ENCODE results near the gene SLC44A3.

- peak; percentile 12 to 73 (median 53) for TF ChIP-seq CTCF (IDR thresholded peaks at IDR 0.05)
- no peak for TF ChIP-seq POLR2A (IDR thresholded peaks at IDR 0.05)
Observed at GRCh38 chr1:94801919-94802546, 18.1 kb upstream of the SLC44A3 start.

All from heart left ventricle (tissue), 13 donors.